Measurements from ENCODE around the gene NOTO.

NOTO gene

GRCh38 chr2:73233932-73234832 is 31.8 kb downstream of the NOTO start, which contains the start of gene CCT7:
Gene CCT7 (plus strand): TSS chr2:73234308. CDS start chr2:73234379, 71 bp downstream.
- DNase-seq (ENCODE audit: low read depth) = peak; percentile 57

GRCh38 chr2:73235315-73236028 is 33.1 kb downstream of the NOTO start:
- DNase-seq (ENCODE audit: low read depth) = no peak

- no peak for DNase-seq (ENCODE audit: low read depth)
Observed at GRCh38 chr2:73237168-73237567, 34.8 kb downstream of the NOTO start.

GRCh38 chr2:73238149-73238548 is 35.8 kb downstream of the NOTO start:
- no peak for DNase-seq (ENCODE audit: low read depth)

- DNase-seq (ENCODE audit: low read depth) = no peak
Observed at GRCh38 chr2:73238976-73239375, 36.6 kb downstream of the NOTO start.

- no peak for DNase-seq (ENCODE audit: low read depth)
Observed at GRCh38 chr2:73239776-73240175, 37.4 kb downstream of the NOTO start.

GRCh38 chr2:73243884-73244570 is 41.7 kb downstream of the NOTO start:
- DNase-seq (ENCODE audit: low read depth) = no peak

- no peak for DNase-seq (ENCODE audit: low read depth)
Observed at GRCh38 chr2:73244580-73244979, 42.2 kb downstream of the NOTO start.

GRCh38 chr2:73246850-73247249 is 44.5 kb downstream of the NOTO start:
- no peak for DNase-seq (ENCODE audit: low read depth)

GRCh38 chr2:73249636-73250035 is 47.3 kb downstream of the NOTO start:
- no peak for DNase-seq (ENCODE audit: low read depth)

GRCh38 chr2:73250872-73251846 is 48.8 kb downstream of the NOTO start:
- DNase-seq (ENCODE audit: low read depth) = no peak

- no peak for DNase-seq (ENCODE audit: low read depth)
Observed at GRCh38 chr2:73252238-73253027, 50.1 kb downstream of the NOTO start.

- no peak for DNase-seq (ENCODE audit: low read depth)
Observed at GRCh38 chr2:73253400-73253799, 51.0 kb downstream of the NOTO start.

- no peak for DNase-seq (ENCODE audit: low read depth)
Observed at GRCh38 chr2:73253901-73254300, 51.5 kb downstream of the NOTO start.

GRCh38 chr2:73254343-73255006 is 52.1 kb downstream of the NOTO start:
- DNase-seq (ENCODE audit: low read depth) = no peak

- DNase-seq (ENCODE audit: low read depth) = no peak
Observed at GRCh38 chr2:73255007-73255644, 52.8 kb downstream of the NOTO start.

GRCh38 chr2:73255907-73256617 is 53.7 kb downstream of the NOTO start:
- DNase-seq (ENCODE audit: low read depth) = no peak

- DNase-seq (ENCODE audit: low read depth) = no peak
Observed at GRCh38 chr2:73256618-73256922, 54.2 kb downstream of the NOTO start.

- no peak for DNase-seq (ENCODE audit: low read depth)
Observed at GRCh38 chr2:73257021-73257420, 54.6 kb downstream of the NOTO start.
